Activated CD8-positive, alpha-beta memory T cell treated with anti-CD3 and anti-CD28 coated beads, Interleukin-2, amount 50 U/mL, for 48 hours (primary cell): Measurements from ENCODE around the gene SPATA19.
"Not testable (repeated sequence)": the region's sequence is repeated elsewhere in the genome, so short reads cannot be mapped to it uniquely, and the experiment has no call there.

ENCODE experiments used
- DNase-seq: peaks from one replicate; pipeline ENCODE4 v3.0.0-alpha.2; 2020

Gene SPATA19

GRCh38 chr11:133845413-133845812 lies at the start of gene SPATA19:
Gene SPATA19, minus strand, starts transcription at chr11:133845513. Its CDS starts 67 bp downstream, at chr11:133845446.
- no peak for DNase-seq

- no peak for DNase-seq
Observed at GRCh38 chr11:133895061-133895479, 49.8 kb upstream of the SPATA19 start.

- DNase-seq = no peak
Observed at GRCh38 chr11:133893381-133893780, 48.1 kb upstream of the SPATA19 start.

GRCh38 chr11:133892584-133893380 lies 47.5 kb upstream of the SPATA19 start:
- no peak for DNase-seq

GRCh38 chr11:133892126-133892525 lies 46.8 kb upstream of the SPATA19 start:
- DNase-seq = no peak

GRCh38 chr11:133889893-133890292 lies 44.6 kb upstream of the SPATA19 start:
- no peak for DNase-seq

- no peak for DNase-seq
Observed at GRCh38 chr11:133889188-133889587, 43.9 kb upstream of the SPATA19 start.

GRCh38 chr11:133887692-133888332 lies 42.5 kb upstream of the SPATA19 start:
- DNase-seq = no peak

GRCh38 chr11:133886029-133886428 lies 40.7 kb upstream of the SPATA19 start:
- DNase-seq = no peak

GRCh38 chr11:133872160-133872559 lies 26.8 kb upstream of the SPATA19 start:
- DNase-seq = no peak

GRCh38 chr11:133867456-133867855 lies 22.1 kb upstream of the SPATA19 start:
- no peak for DNase-seq

- no peak for DNase-seq
Observed at GRCh38 chr11:133865466-133865865, 20.2 kb upstream of the SPATA19 start.

- no peak for DNase-seq
Observed at GRCh38 chr11:133864756-133865155, 19.4 kb upstream of the SPATA19 start.

GRCh38 chr11:133860151-133860550 lies 14.8 kb upstream of the SPATA19 start:
- no peak for DNase-seq

- not testable (repeated sequence) for DNase-seq
Observed at GRCh38 chr11:133854330-133854960, 9.1 kb upstream of the SPATA19 start.

- no peak for DNase-seq
Observed at GRCh38 chr11:133844217-133844616, 1.1 kb downstream of the SPATA19 start.

- DNase-seq = no peak
Observed at GRCh38 chr11:133843454-133843987, 1.8 kb downstream of the SPATA19 start.

GRCh38 chr11:133842730-133843129 lies 2.6 kb downstream of the SPATA19 start:
- no peak for DNase-seq

- DNase-seq = no peak
Observed at GRCh38 chr11:133842053-133842452, 3.3 kb downstream of the SPATA19 start.

GRCh38 chr11:133841279-133842043 lies 3.9 kb downstream of the SPATA19 start:
- DNase-seq = no peak

- DNase-seq = no peak
Observed at GRCh38 chr11:133840479-133840941, 4.8 kb downstream of the SPATA19 start.
